RCC 7860 (cell line): Measurements from ENCODE around the gene AFDN.

Source experiments
- DNase-seq: peaks from one replicate; pipeline ENCODE4 v3.0.0-alpha.2; 2015; ENCODE audit warnings: low spot score
- FAIRE-seq: peaks from 2 replicates; lab custom pipeline; 2012; peaks lifted over from hg19 to GRCh38; lab: Jason Lieb, UNC

The AFDN gene

DNA sequence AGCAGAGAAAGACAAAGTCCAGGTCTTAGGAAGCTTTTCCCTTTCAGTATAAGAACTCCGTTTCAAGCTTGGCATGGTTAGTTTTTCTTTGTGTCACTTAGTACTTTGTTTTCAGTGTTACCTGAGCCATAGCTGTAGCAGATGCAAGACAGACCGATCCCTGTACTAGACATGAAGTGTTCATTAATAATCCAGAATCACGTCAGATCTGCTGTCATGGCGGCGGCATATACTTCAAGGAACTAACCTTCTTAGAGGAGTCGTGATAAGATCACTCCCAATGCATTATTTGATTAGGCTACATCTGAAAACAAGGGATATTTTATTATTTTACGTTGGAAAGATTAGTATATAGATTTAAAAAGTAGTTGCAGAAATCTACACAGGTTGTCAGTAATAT lies 83.9 kb downstream of the AFDN start:
- no peak for DNase-seq
- FAIRE-seq = no peak

- FAIRE-seq (no peak), DNase-seq (no peak)
Measured at GRCh38 chr6:167912494-167912893, 85.8 kb downstream of the AFDN start.

DNA sequence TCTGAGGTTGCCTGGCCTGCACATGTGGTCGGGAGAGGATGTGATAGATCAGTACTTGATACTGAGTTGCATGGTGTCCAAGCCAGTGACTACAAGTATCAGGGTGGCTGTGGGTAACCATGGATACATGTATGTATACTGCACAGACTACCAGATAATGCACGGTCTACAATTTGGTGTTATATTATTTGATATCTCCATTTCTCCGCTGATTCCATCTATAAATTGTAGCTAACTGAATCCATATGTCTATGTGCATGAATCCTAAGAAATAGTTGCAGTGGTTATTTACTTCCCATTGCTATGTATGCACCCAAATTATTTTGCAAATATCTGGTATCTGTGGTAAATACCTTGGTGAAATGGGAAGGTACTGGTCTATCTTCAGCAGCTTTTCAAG lies 87.0 kb downstream of the AFDN start:
- FAIRE-seq = no peak
- DNase-seq = no peak

DNA sequence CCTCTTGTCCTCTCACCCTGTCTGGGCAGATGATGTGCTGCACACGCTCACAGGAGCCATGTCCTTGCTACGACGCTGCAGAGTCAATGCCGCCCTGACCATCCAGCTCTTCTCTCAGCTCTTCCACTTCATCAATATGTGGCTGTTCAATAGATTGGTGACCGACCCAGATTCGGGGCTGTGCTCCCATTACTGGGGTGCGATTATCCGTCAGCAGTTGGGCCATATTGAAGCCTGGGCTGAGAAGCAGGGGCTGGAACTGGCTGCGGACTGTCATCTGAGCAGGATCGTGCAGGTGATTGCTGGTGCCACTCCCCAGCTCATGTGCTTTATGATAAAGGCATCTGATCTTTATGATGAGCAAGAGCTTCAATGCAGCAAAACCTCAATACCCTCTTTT lies 88.4 kb downstream of the AFDN start:
- FAIRE-seq (no peak), DNase-seq (no peak)

- FAIRE-seq (no peak), DNase-seq (no peak)
Measured at GRCh38 chr6:167917551-167918154, 90.9 kb downstream of the AFDN start.

GRCh38 chr6:167918548-167919278 lies 92.0 kb downstream of the AFDN start:
- no peak for DNase-seq
- no peak for FAIRE-seq

DNA sequence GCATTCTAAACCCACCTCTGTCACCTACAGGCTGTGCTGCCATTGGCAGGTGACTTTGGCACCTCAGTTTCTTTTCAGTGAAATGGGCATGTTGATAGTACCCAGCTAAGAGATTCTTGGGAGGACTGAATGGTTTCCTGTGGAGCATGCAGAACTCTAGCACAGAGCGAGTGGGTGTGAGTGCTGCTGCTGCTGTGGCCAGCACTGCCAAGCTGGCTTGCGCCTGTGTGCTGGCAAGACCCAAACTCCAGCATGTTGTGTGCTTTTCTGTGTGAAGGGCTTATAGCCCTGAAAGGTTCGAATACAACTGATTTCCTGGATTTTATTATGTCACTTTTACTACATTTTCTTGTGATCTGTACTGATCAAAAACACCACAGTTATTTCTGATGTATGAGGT lies 92.6 kb downstream of the AFDN start:
- DNase-seq (no peak), FAIRE-seq (no peak)

DNA sequence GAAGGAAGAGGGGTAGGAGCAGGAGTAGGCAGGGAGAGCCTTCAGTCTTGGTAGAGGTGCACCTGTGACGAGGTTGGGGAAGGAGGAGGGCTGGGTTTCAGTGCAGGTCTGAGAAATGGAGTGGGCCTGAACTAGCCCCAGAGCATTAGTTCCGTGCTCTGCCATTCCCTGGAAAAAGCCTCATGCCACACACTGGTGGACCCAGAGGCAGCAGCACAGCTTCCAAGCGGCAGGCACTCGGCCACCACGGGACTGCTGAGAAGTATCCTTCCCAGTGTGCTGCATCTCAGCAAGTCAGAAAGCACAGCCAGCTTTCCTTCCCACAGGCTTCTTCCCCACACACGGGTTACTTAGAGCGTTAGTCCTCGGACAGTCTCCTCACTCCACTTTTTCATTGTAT lies 93.5 kb downstream of the AFDN start:
- FAIRE-seq = no peak
- no peak for DNase-seq

- FAIRE-seq (no peak), DNase-seq (no peak)
Measured at GRCh38 chr6:167921831-167922230, 95.1 kb downstream of the AFDN start.

DNA sequence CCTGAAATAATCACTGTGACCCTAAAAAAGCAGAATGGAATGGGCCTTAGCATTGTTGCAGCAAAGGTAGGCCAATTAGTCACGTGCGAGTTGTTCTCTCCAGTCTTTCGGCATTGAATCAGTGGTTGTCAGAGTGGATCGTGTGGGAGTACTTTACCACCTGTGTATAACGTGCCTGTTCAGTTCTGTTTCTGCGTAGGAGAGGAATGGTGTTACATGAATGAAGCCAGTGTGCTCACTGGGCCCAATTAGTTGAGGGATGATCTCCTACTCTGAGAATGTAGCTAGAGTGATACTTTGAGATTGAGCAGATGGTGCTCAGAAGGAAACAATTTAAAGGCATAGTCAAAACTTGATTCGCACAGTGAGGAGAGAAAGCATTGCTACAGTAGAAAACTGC lies 98.3 kb downstream of the AFDN start:
- FAIRE-seq (no peak), DNase-seq (no peak)

GRCh38 chr6:167927246-167927645 lies 100.5 kb downstream of the AFDN start:
- no peak for DNase-seq
- no peak for FAIRE-seq

DNA sequence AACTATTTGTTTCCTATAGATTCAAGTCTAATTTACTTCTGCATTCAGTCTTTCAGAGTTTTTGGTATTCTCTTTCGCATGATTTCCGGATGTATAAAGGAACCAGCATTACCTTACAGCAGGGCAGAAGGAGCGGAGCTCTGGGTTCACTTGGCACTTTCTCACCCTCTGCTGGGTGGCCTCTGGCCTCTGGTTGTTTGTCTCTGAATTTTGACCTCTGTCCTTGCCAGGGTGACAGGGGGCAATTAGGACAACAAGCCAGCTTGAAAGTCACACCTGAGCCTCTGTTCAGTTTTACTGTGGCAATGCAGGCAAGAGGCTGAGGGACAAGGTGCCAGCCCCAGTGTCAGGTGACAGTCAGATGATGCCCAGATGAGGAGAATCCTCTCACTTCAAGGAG lies 101.4 kb downstream of the AFDN start:
- FAIRE-seq (no peak), DNase-seq (no peak)

DNA sequence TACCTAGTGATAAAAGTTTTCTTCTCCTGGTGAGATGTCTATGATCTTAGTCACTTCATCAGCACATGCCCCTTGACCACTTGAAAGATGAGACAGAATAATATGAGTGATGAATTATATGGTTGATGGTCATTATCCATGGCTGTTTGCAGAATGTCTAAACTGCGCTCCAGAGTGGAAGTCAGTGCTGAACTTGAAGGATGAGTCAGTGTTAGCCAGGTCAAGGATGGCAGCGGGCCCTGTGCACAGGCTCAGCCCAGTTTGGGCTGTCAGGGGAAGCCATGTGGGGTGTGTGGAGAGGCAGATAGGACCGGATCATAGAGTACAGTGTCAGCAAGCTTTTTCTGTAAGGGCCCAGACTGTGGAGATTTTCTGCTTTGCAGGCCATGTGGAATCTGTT lies 103.6 kb downstream of the AFDN start:
- DNase-seq = peak; percentile 93
- FAIRE-seq = peak; percentile 97

DNA sequence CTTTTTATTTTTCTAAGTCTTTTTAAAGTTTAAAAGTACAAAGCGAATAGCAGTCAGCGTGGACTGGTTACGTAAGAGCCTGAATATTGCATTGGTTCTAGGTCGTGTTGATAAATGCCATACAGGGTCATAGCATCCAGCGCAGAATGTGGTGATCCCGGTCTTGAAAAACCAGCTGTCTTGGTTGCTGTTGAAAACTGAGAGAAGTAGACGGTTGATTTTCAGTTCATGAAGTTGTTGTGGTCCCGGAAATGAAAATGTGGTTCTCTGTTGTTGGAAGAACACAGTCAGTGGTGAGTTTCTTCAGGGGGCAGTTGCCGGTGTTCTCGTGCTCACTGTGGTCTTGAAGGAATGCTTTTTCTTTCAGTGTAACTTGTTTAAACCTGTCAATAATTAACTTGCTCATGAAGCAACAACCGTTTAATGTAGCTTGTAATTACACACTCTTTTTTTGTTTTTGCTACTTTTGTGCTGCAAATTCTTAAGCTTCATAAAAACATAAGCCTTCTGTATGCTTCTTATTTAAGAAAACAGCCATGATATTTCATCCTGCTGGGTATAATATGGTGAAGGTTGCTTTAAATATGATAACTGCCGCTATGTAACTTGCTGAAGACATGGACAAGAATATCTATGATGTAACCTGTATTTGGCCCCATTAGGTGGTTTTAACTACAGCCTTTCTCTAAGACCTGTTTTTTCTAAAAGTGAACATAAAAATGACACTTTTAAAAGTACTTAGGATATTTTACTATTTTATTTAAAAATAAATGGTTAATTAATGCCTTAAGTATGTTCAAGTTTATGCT lies 106.0 kb downstream of the AFDN start:
- DNase-seq = peak; percentile 72

DNA sequence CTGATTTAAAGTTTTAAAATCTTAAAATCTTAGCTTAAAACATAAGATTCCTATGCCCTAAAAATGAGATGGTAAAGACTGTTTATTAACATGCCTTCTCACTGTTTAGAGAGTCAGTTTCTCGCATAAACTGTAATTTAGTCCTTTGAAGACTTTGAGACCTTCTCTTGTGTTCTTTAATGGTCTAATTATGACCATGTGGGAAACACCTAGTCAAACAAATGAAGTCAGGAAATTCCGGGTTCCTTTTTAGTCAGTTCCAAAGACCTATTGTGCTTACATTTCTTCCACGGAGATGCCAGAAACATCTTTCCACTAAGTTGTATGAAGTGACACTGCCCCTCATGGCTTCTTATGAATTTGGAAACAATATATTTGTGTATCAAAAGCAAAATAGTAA lies 106.6 kb downstream of the AFDN start:
- FAIRE-seq (no peak), DNase-seq (no peak)

More for the DNA sequence above, 106.0 kb downstream of the AFDN start:
- peak; percentile 89 for FAIRE-seq

DNA sequence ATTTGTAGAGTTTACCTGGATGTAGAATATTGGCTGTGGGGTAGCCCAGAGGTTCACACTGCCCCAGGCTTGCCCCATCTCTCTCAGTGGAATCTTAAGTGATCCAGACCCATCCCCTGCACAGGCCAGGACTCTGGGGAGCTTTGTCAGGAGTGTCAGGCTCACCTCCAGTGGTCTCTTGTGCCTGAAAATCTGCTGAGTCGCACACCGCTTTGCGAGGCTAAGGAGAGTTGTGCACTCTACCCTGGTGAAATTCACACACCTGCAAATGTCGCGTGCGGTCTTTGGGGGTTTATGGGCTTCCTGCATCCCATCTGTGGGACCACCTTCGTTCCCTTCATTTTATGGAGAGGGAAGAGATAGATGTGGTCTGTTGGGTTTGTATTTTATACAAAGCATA lies 107.1 kb downstream of the AFDN start:
- no peak for DNase-seq
- no peak for FAIRE-seq

DNA sequence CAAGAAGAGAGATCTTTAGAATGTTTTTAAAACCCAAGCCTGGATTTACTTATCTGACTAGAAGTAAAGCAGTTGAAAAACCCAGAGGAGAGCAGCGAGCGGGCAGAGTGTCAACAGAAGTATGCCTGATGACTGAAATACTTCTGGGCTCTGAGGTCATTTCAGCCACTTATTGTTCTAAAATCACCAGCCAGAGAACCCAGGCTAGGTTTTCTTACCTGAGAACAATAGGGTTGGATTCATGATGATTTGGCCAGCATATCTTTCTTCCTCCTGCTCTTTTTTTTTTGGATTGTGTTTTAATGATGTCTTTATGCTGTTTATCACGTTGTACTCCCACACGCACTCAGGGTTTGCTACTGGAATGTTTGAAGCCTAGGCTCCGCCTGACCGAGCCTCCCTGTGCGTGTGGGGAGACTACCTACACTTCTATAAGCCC lies 107.7 kb downstream of the AFDN start:
- no peak for DNase-seq
- FAIRE-seq = no peak

DNA sequence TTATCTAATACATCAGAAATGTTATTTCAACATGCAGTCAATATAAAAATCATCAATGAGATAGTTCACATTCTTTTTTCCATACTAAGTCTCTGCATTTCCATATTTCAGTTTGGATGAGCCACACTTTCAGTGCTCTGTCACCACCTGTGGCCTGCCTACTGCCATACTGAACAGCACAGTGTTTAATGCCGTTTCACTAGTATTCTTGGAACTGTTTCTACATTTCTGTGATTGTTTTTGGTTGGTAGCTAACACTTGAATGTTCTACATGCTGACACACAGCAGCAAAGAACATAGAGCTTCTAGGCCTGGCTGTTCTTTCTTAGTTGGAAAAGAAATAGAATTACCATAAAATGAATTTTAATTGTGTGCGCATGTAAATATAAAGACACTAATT lies 109.3 kb downstream of the AFDN start:
- DNase-seq = no peak
- FAIRE-seq = no peak

DNA sequence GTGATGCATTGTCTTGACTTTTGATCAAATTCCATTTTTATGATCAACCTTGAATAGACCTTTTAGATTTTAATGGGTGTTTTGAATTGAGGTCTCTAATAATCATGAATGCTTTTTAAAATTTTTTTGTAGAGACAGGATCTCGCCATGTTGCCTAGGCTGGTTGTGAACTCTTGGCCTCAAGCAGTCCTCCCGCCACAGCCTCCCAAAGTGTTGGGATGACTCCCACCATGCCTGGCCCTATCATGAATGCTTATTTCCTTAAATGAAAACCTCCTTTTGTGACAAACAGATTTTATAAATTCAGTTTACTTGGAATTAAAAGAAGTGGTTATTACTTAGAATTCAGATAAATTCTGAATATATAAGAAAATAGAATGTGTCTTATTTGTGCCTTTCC lies 110.6 kb downstream of the AFDN start:
- FAIRE-seq (no peak), DNase-seq (no peak)

- no peak for DNase-seq
- FAIRE-seq = no peak
Measured at GRCh38 chr6:167937948-167938911, 111.5 kb downstream of the AFDN start.

GRCh38 chr6:167941822-167942221 lies 115.1 kb downstream of the AFDN start:
- no peak for FAIRE-seq
- DNase-seq = no peak
